CD14-positive monocyte (primary cell): ENCODE results near the gene RERE. TPM values are rescaled to one million over a fixed set of nuclear protein-coding genes. Genes with fewer than 3 reads are reported as not detected.

ENCODE experiments used
- DNase-seq, 3 donors: peaks; one replicate each; pipeline ENCODE4 v3.0.0-alpha.2; 2011 to 2022
- H2AFZ ChIP-seq: 2 replicates; pipeline ENCODE4 v1.6.0; 2012; ENCODE audit warnings: mild to moderate bottlenecking, low read depth, low read length, inconsistent platforms; ENCODE audit not compliant: insufficient read depth, poor library complexity, severe bottlenecking
- H3K27ac ChIP-seq, 2 donors: 1 replicate in 1 of 2; 2 replicates in 1 of 2; pipeline ENCODE4 v1.5.1; 2012 to 2013; ENCODE audit warnings: low read length in 2 of 2, control low read depth in 1 of 2, inconsistent platforms in 1 of 2, low read depth in 1 of 2, mild to moderate bottlenecking in 1 of 2
- H3K27me3 ChIP-seq, 2 donors: one replicate each; pipeline versions ENCODE4 v1.6.0 to v1.6.1; 2011 to 2013; ENCODE audit warnings: low read length in 2 of 2; ENCODE audit not compliant: control insufficient read depth in 2 of 2, insufficient read depth in 2 of 2
- H3K36me3 ChIP-seq, 2 donors: replicated peaks in 1 of 2; 1 replicate in 1 of 2; 2 replicates in 1 of 2; pipeline versions ENCODE4 v1.5.1 to v1.6.1; 2012 to 2013; ENCODE audit warnings: low read length in 2 of 2, control low read depth in 1 of 2, inconsistent platforms in 1 of 2, mild to moderate bottlenecking in 1 of 2; ENCODE audit not compliant: insufficient read depth in 2 of 2, control insufficient read depth in 1 of 2
- H3K4me1 ChIP-seq, 2 donors: 1 replicate in 1 of 2; 2 replicates in 1 of 2; pipeline versions ENCODE4 v1.5.1 to v1.6.1; 2012 to 2013; ENCODE audit warnings: low read length in 2 of 2, control low read depth in 1 of 2, inconsistent platforms in 1 of 2, mild to moderate bottlenecking in 1 of 2, moderate library complexity in 1 of 2; ENCODE audit not compliant: insufficient read depth in 2 of 2, control insufficient read depth in 1 of 2
- H3K4me2 ChIP-seq: replicated peaks from 2 replicates; pipeline ENCODE3; 2012; ENCODE audit warnings: low read length, moderate library complexity, mild to moderate bottlenecking; ENCODE audit not compliant: poor library complexity, severe bottlenecking; ENCODE audit errors: extremely low read depth
- H3K4me3 ChIP-seq, 3 experiments: fragments of 200-600 bp in 1 of 3; sonication (generic) in 1 of 3; replicated peaks in 1 of 3; 1 replicate in 2 of 3; 2 replicates in 1 of 3; pipeline ENCODE4 v1.5.1; 2011 to 2013; ENCODE audit warnings: low read length in 3 of 3, mild to moderate bottlenecking in 3 of 3, control low read depth in 2 of 3, low read depth in 2 of 3, inconsistent platforms in 1 of 3, moderate library complexity in 1 of 3
- H3K79me2 ChIP-seq: 2 replicates; pipeline ENCODE4 v1.6.0; 2012; ENCODE audit warnings: mild to moderate bottlenecking, control low read depth, inconsistent platforms, low read length, moderate library complexity; ENCODE audit not compliant: insufficient read depth
- H3K9ac ChIP-seq: 2 replicates; pipeline ENCODE4 v1.6.0; 2017; ENCODE audit warnings: low read length, mild to moderate bottlenecking; ENCODE audit not compliant: insufficient read depth, poor library complexity, severe bottlenecking
- H3K9me3 ChIP-seq, 2 donors: replicated peaks in 1 of 2; 1 replicate in 1 of 2; 2 replicates in 1 of 2; pipeline versions ENCODE4 v1.5.1 to v1.6.1; 2012 to 2013; ENCODE audit warnings: low read length in 2 of 2, control low read depth in 1 of 2; ENCODE audit not compliant: control insufficient read depth in 1 of 2, insufficient read depth in 1 of 2
- H4K20me1 ChIP-seq: 2 replicates; pipeline ENCODE4 v1.6.0; 2012; ENCODE audit warnings: mild to moderate bottlenecking, low read length, control low read depth, moderate library complexity; ENCODE audit not compliant: insufficient read depth
- H3K27ac Mint-ChIP-seq, 7 donors: one replicate each; pipeline ENCODE4 v1.8.0; 2020; ENCODE audit warnings: mild to moderate bottlenecking in 7 of 7, mixed read lengths in 7 of 7, moderate library complexity in 6 of 7, inconsistent platforms in 2 of 7
- H3K27me3 Mint-ChIP-seq, 3 donors: one replicate each; pipeline ENCODE4 v1.8.0; 2021 to 2022; ENCODE audit warnings: low read depth in 3 of 3, mild to moderate bottlenecking in 3 of 3, mixed read lengths in 3 of 3, moderate library complexity in 3 of 3, inconsistent platforms in 1 of 3
- H3K36me3 Mint-ChIP-seq, 2 donors: one replicate each; pipeline ENCODE4 v1.8.0; 2020; ENCODE audit warnings: mixed read lengths in 2 of 2, inconsistent platforms in 1 of 2, mild to moderate bottlenecking in 1 of 2
- H3K4me1 Mint-ChIP-seq: one replicate; pipeline ENCODE4 v1.8.0; 2020; ENCODE audit warnings: mild to moderate bottlenecking, mixed read lengths
- H3K4me3 Mint-ChIP-seq, 2 donors: one replicate each; pipeline ENCODE4 v1.8.0; 2020; ENCODE audit warnings: mild to moderate bottlenecking in 2 of 2, mixed read lengths in 2 of 2, moderate library complexity in 1 of 2
- H3K9me3 Mint-ChIP-seq, 7 donors: one replicate each; pipeline ENCODE4 v1.8.0; 2020 to 2022; ENCODE audit warnings: mixed read lengths in 7 of 7, mild to moderate bottlenecking in 6 of 7, moderate library complexity in 6 of 7, inconsistent platforms in 2 of 7
- WGBS: methylation state at CpG from one replicate; pipeline ENCODE4 v1.1.5; 2013; ENCODE audit warnings: missing lambda C conversion rate; ENCODE audit not compliant: insufficient coverage; 5-methylcytosine and 5-hydroxymethylcytosine counted together
- intact Hi-C, 2 donors: fragments of 100-400 bp; cut with micrococcal nuclease; formaldehyde crosslinking; loops; one replicate each; pipeline versions ENCODE4 v1.15.0 to v1.15.1; 2023
- polyA minus RNA-seq: library from RNA; depleted of rRNA, polyadenylated mRNA; stranded (reverse); fragments of >200 nt; gene quantifications from 2 replicates; pipeline ENCODE4 v1.2.3, GENCODE V29; 2012
- polyA plus RNA-seq, 3 donors: library from polyadenylated mRNA; depleted of rRNA in 1 of 3; unstranded in 2 of 3; stranded (reverse) in 1 of 3; fragments of 300-500 nt in 2 of 3; fragments of >200 nt in 1 of 3; fragmentation: Illumina TruSeq in 2 of 3; gene quantifications; 1 replicate in 2 of 3; 2 replicates in 1 of 3; pipeline ENCODE4 v1.2.3, GENCODE V29; 2012 to 2021
- total RNA-seq, 12 experiments: library from RNA in 1 of 12; stranded (reverse) in 1 of 12; fragments of 120-200 nt in 1 of 12; gene quantifications; one replicate each; pipeline ENCODE4 v1.2.4 and lab custom pipeline; 2013 to 2026; ENCODE audit warnings: mixed read lengths in 6 of 12, inconsistent platforms in 1 of 12
- TF ChIP-seq, protein P1 (sequence below): fragments of 200-600 bp; IDR thresholded peaks from one replicate; pipeline ENCODE4 v1.8.0; 2022; ENCODE audit warnings: antibody characterized with exemption, mild to moderate bottlenecking

Gene RERE
- 16.4 TPM for total RNA-seq (2013)
- polyA plus RNA-seq, result 10 to 100 TPM in 1 of 3 donors, 1 to 10 TPM in 2; 1.2 to 19.4 (median 3.8) TPM
- polyA minus RNA-seq, result 21.2 and 54.9 TPM in 2 replicates
- 9.3 to 76.4 (median 32.9) reads per million in 11 experiments for total RNA-seq (lab: John Stamatoyannopoulos, UW)

DNA sequence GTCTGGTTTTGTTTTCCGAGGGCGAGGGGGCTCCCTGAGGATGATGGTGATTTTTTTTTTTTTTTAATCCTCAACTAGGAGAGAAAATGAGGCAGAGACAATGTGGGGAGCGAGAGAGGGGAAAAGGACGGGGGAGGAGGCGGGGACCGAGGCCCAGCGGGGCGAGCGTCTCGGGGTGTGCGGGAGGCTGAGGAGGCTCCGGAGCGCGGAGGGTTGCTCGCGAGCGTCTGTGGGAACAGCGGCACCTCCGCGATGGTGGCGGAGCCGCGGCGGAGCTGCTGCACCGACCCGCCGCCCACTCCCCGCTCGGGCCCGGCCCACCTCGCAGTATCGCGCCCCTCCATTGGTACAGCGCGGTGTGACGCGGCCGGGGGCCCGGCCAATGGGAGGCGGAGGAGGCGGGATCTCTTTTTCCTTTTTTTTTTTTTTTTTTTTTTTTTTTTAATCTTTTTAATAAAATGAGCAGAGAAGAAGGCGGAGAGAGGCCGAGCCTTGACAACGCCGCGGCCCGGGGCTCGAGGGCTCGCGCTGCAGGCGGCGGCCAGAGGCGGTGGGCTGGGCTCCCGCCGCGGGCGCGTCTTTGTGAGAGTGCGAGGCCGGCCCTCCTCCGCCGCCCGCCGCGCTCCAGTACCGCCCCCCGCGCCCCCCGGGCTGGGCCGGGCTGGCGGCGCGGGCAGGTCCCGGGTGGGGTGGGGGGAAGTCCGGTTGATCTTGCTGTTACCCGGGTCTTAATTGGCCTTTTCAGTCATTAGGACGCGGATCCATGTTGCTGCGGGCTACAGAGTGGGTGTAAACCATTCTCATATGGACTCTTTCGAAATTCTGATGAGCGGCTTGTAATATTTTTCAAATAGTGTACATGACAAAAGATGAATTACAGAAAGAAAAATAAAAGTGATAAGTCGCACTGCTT, at the start of gene RERE:
Gene RERE, minus strand, starts transcription at position 229 of the 913 bp plus-strand sequence.
- WGBS, result 0% methylated on average over 41 of the region's 82 CpGs
- TF ChIP-seq, protein P1, sequence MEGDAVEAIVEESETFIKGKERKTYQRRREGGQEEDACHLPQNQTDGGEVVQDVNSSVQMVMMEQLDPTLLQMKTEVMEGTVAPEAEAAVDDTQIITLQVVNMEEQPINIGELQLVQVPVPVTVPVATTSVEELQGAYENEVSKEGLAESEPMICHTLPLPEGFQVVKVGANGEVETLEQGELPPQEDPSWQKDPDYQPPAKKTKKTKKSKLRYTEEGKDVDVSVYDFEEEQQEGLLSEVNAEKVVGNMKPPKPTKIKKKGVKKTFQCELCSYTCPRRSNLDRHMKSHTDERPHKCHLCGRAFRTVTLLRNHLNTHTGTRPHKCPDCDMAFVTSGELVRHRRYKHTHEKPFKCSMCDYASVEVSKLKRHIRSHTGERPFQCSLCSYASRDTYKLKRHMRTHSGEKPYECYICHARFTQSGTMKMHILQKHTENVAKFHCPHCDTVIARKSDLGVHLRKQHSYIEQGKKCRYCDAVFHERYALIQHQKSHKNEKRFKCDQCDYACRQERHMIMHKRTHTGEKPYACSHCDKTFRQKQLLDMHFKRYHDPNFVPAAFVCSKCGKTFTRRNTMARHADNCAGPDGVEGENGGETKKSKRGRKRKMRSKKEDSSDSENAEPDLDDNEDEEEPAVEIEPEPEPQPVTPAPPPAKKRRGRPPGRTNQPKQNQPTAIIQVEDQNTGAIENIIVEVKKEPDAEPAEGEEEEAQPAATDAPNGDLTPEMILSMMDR, result no peak
- peak within 1 kb of the TSS; percentile 94 to 96 for H3K4me3 Mint-ChIP-seq
- Histone ChIP-seq H3K27ac (peak within 1 kb of the TSS; percentile 85 to 93), H3K4me1 (peaks cover 21 to 36% of the 10 kb centered on the region in 2 donors), H2AFZ (peak within 1 kb of the TSS; percentile 93), H3K27me3 (no peaks in the 10 kb centered on the region), H4K20me1 (no peaks in the 10 kb centered on the region), H3K4me3 (peak within 1 kb of the TSS; percentile 90 to 98 (median 95)), H3K9me3 (no peaks in the 10 kb centered on the region), H3K9ac (peak within 1 kb of the TSS; percentile 93), H3K36me3 (no peaks in the 10 kb centered on the region), H3K4me2 (peak within 1 kb of the TSS; percentile 85), H3K79me2 (peaks cover 19% of the 10 kb centered on the region)
- intact Hi-C loops, result no loop called here
- H3K27me3 Mint-ChIP-seq, result peaks cover 0 to 2% (median 1%) of the 10 kb centered on the region in 3 donors
- H3K4me1 Mint-ChIP-seq, result peaks cover 41% of the 10 kb centered on the region
- H3K9me3 Mint-ChIP-seq, result no peaks in the 10 kb centered on the region
- no peaks in the 10 kb centered on the region for H3K36me3 Mint-ChIP-seq
- peak within 1 kb of the TSS; percentile 91 to 98 (median 95) for H3K27ac Mint-ChIP-seq
- peak; percentile 89 to 95 (median 94) for DNase-seq

DNA sequence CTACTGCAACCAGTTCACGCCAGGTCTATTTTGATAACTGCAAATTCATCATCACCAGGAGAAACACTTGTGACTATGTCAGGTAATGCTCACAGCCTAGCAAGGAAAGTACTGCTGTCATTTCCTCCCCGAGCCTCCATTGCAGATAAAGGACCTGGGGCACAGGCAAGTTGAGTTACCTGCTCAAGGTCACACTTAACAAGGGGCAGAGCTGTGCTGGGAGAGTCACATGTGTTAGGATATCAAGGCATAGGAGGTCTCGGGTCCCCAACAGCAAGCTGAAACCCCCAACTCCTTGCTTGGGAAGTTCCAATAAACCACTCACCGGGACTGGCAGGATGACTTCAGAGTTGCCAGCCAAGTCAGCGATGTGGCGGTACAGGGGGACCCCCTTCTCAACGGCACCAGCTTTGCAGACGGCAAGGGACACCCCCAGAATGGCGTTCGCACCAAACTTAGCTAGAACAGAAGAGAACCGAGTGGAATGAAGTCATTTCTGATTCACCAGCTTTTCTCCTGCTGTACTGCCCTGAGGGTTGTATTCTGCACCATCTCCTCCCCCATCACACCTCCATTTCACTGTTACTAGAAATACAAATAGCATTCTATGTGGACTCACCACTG, 49.5 kb upstream of the RERE start:
- Histone ChIP-seq H3K27ac (peak overlapping the region in 1 of 2 donors; percentile 68), H2AFZ (no peak overlapping the region), H3K4me3 (no peak overlapping the region), H3K4me1 (peaks cover 16 to 40% of the 10 kb centered on the region in 2 donors), H3K36me3 (peaks cover 97 to 100% of the 10 kb centered on the region in 2 donors), H3K79me2 (peaks cover 98% of the 10 kb centered on the region), H4K20me1 (peaks cover 100% of the 10 kb centered on the region), H3K4me2 (no peak overlapping the region), H3K9me3 (no peaks in the 10 kb centered on the region), H3K27me3 (no peaks in the 10 kb centered on the region), H3K9ac (no peak overlapping the region)
- no peaks in the 10 kb centered on the region for H3K9me3 Mint-ChIP-seq
- peaks cover 0 to 1% (median 0%) of the 10 kb centered on the region in 3 donors for H3K27me3 Mint-ChIP-seq
- intact Hi-C loops, result no loop called here
- H3K36me3 Mint-ChIP-seq, result peaks cover 93 to 96% of the 10 kb centered on the region in 2 donors
- no peak for DNase-seq
- TF ChIP-seq, protein P1, result no peak
- peaks cover 37% of the 10 kb centered on the region for H3K4me1 Mint-ChIP-seq
- peak overlapping the region; percentile 35 to 81 (median 63) for H3K27ac Mint-ChIP-seq
- WGBS, result 90% methylated on average over 10 of the region's 11 CpGs
- H3K4me3 Mint-ChIP-seq, result no peak overlapping the region
